ENCODE measurements around the gene RCN2.

Gene RCN2

GRCh38 chr15:76947454-76947853, 15.9 kb downstream of the RCN2 start:
- DNase-seq (ENCODE audit: extremely low read depth, low read depth), result no peak
- no peak overlapping the region for H3K4me3 ChIP-seq (replicated peaks; ENCODE audit: low read depth, low read length)
- TF ChIP-seq, protein P1, sequence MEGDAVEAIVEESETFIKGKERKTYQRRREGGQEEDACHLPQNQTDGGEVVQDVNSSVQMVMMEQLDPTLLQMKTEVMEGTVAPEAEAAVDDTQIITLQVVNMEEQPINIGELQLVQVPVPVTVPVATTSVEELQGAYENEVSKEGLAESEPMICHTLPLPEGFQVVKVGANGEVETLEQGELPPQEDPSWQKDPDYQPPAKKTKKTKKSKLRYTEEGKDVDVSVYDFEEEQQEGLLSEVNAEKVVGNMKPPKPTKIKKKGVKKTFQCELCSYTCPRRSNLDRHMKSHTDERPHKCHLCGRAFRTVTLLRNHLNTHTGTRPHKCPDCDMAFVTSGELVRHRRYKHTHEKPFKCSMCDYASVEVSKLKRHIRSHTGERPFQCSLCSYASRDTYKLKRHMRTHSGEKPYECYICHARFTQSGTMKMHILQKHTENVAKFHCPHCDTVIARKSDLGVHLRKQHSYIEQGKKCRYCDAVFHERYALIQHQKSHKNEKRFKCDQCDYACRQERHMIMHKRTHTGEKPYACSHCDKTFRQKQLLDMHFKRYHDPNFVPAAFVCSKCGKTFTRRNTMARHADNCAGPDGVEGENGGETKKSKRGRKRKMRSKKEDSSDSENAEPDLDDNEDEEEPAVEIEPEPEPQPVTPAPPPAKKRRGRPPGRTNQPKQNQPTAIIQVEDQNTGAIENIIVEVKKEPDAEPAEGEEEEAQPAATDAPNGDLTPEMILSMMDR (IDR thresholded peaks at IDR 0.05; ENCODE audit: low read depth, low read length, missing control alignments), result no peak

DNA sequence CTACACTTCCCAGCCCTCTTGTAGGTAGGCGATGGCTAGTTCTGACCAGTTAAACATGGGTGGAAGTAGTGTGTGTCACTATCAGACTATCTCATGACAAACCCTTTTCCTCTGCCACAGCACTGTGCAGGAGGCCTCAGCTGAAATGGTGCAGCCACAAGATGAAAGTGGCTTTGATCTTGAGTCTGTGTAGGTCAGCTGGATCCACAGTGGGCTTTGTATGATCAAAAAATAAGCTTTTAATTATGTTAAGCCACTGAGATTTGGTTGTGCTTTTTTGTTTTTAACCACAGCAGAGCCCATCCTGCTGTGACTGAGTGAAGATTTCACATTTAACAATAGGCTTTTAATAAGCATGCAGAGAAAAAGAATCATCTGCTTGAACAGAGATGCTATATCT, 19.7 kb downstream of the RCN2 start:
- H3K4me3 ChIP-seq (replicated peaks; ENCODE audit: low read depth, low read length), result no peak overlapping the region
- TF ChIP-seq, protein P1 (IDR thresholded peaks at IDR 0.05; ENCODE audit: low read depth, low read length, missing control alignments), result no peak
- DNase-seq (ENCODE audit: extremely low read depth, low read depth), result no peak

DNA sequence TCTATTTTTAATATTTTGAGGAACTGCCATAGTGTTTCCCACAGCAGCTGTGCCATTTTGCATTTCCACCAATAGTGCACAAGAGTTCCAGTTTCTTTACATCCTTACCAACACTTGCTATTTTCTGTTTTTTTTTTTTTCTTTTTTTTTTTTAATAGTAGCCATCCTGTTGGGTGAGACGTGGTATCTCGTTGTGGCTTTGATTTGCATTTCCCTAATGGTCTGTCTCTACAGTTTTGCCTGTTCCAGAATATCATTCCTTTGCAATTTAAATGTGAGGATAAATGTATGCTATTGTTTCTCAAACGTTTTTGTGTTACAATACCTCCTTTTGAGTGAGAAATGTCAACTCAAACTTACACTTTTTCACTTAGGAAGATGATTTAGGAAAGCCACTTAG, 22.4 kb downstream of the RCN2 start:
- no peak overlapping the region for H3K4me3 ChIP-seq (replicated peaks; ENCODE audit: low read depth, low read length)
- DNase-seq (ENCODE audit: extremely low read depth, low read depth), result no peak
- TF ChIP-seq, protein P1 (IDR thresholded peaks at IDR 0.05; ENCODE audit: low read depth, low read length, missing control alignments), result no peak

GRCh38 chr15:76954744-76955143, 23.2 kb downstream of the RCN2 start:
- TF ChIP-seq, protein P1 (IDR thresholded peaks at IDR 0.05; ENCODE audit: low read depth, low read length, missing control alignments), result no peak
- no peak overlapping the region for H3K4me3 ChIP-seq (replicated peaks; ENCODE audit: low read depth, low read length)
- no peak for DNase-seq (ENCODE audit: extremely low read depth, low read depth)

- TF ChIP-seq, protein P1 (IDR thresholded peaks at IDR 0.05; ENCODE audit: low read depth, low read length, missing control alignments), result no peak
- DNase-seq (ENCODE audit: extremely low read depth, low read depth), result no peak
- H3K4me3 ChIP-seq (replicated peaks; ENCODE audit: low read depth, low read length), result no peak overlapping the region
Observed at GRCh38 chr15:76961268-76962011, 29.9 kb downstream of the RCN2 start.

DNA sequence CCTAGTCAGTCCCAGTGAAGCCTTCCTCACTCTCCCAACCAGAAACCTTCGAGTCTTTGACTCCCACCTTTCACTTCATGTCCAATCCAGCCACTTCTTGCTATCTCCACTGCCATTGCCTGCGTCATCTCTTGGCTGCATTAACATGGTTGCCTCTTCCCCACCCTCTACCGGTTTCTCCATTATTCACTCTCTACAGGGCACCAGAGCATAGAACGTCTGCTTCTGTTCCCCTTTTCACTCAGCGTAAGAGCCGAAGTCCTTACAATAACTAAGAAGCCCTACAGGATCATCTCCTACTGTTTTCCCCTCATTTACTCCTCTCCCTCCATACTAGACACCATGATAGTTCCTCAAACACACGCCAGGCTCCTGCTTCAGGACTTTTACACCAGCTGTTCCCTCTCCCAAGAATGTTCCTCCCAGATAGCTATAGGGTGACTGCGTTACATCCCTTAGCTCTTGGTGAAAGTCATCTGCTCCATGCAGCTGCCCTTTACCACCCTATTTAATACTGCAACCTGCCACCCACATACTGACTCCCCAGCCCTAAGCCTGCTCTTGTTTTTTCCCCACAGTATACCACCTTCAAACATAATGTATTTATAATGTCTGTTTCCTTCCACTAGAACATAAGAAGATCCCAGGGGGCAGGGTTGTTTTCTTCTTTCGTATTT, 30.9 kb downstream of the RCN2 start:
- TF ChIP-seq, protein P1 (IDR thresholded peaks at IDR 0.05; ENCODE audit: low read depth, low read length, missing control alignments), result no peak
- DNase-seq (ENCODE audit: extremely low read depth, low read depth), result no peak
- no peak overlapping the region for H3K4me3 ChIP-seq (replicated peaks; ENCODE audit: low read depth, low read length)

All from HFF-Myc (cell line).